ENCODE results near the gene SPATC1L.

DNA sequence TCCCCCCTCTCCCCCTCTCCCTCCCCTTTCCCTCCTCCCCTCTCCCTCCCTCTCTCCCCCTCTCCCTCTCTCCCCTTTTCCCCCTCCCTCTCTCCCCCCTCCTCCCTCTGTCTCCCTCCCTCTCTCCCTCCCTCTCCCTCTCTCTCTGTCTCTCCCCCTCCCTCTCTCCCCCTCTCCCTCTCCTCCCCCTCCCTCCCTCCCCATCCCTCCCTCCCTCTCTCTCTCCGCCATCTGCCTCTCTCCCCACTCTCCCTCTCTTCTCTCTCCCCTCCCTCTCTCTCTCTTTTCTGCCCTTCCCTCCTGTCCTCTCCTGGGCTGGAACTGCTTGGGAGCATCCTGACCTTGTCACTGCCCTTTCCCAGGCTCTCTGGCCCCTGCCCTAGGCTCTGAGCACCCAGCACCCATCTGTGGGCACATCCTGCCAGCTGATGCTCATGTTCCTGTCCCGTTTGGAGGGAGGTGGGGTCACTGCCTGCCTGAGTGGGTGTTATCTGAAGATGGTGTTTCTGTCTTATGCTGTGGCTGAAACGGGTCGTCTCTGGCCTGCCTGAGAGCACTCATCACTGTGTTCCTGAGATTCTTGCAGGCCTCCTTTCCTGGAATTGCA, 39.7 kb downstream of the SPATC1L start:
- TF ChIP-seq HDGF (IDR thresholded peaks at IDR 0.05; ENCODE audit: borderline replicate concordance) (no peak), LEF1 (IDR thresholded peaks at IDR 0.05; ENCODE audit: borderline replicate concordance) (no peak), FOXK2 (IDR thresholded peaks at IDR 0.05) (no peak), SP1 (IDR thresholded peaks at IDR 0.05) (no peak), SUZ12 (IDR thresholded peaks at IDR 0.05) (no peak)

All from HEK293T (cell line).